Bronchial smooth muscle cell (primary cell): Measurements from ENCODE around the gene PEAK3. TPM values are rescaled to one million over a fixed set of nuclear protein-coding genes. Genes with fewer than 3 reads are reported as not detected.

Experiments used
- total RNA-seq: library from RNA; depleted of rRNA; stranded (reverse); fragments of >200 nt; gene quantifications from 2 replicates; pipeline ENCODE4 v1.2.1, GENCODE V29; 2014

PEAK3 gene, protein sequence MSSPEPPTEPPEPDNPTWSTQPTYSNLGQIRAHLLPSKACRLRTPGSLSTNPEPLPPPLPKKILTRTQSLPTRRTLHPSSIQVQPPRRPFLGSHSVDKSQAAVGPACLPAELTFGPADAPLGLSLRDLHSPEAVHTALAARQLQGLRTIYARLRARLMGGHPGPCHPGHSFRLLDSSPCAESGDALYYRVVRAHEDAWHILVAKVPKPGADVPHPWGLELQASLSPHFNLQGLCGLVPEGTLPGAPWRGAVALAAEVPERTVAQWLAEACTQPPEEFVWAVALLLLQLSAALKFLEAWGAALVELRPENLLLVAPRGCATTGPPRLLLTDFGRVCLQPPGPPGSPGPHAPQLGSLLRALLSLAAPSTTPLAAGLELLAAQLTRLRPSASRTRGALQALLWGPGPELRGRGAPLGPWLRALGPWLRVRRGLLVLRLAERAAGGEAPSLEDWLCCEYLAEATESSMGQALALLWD
- not detected in 2 replicates for total RNA-seq

DNA sequence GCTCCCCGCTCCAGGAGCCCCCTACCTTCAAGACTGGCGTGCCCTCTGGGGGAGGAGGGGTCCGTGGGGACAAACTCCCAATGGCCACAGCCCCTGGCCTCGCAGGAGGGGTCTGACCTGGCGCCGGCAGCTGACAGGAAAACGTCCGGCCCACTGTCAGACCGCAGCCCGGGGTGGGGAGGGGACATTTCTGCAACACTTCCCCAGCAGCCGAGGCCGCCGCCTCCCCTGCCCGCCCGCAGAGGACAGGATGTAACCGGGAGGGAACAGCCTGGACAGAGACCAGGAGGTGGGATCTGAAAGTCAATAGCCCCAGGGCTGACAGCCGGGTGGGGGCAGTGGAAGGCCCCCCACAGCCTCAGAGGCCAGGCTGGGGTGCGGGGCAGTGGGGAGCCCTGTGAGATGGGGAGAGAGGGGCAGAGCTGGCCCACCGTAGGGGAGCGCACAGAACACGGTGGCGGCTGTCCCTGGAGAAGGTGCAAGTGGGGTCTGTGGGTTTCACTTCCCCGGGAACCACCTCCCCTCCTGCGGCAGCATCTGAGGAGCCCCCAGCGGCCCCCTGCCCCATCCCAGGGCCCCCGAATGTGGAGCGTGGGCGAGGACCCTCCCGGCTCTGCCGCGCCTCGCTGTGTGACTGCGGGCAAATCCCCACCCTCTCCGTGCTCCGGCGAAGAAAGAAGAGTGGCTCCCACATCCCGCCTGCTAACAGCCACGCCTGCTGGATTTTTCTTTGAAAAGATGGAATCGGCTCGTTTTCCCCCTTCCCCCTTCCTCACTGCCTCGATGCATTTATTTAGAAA, at the start of gene PEAK3:
Gene PEAK3, minus strand, starts transcription at position 114 of the 800 bp plus-strand sequence. CDS start 1,244 bp downstream, outside the sequence.

DNA sequence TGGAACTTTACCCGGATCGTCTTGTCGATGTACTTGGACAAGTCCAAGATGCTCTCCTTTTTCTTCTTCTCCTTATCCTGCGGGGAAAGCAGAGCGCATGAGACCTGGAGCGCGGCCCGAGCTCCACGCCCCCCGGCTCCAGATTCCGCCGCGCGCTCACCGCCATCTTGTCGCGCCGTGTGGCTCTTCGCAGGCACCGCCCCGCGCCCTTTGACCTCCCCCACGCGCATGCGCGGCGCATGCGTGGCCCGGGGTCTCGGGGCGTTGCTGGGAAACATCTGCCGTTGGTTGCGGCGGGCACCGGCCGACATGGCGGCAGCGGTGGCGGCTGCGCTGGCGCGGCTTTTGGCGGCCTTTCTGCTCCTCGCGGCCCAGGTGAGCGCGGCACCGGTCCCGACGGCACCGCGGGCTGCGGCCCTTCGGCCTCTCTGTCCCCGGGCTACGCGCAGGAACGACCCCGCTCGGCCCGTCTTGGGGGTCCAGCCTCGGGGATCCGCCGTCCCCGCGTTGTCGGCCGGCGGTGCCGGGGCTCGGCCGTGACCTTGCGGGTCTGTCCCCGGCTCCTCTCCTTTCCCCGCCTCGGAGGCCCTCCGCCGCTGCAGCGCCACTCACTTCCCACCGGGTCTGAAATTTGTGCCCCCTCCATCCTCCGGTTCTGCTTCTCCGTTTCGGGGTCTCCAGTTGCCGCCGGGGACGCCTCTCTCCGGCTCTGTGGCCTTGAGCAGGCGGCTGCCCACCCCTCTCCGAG, 46.6 kb upstream of the PEAK3 start, which contains the start of the genes LSM7 and SPPL2B:
Gene LSM7, minus strand, starts transcription at position 186 of the 748 bp plus-strand sequence. Its CDS starts 20 bp downstream, at position 166.
Gene SPPL2B, plus strand, starts transcription at position 284 of the 748 bp plus-strand sequence. Its CDS starts 26 bp downstream, at position 310.

DNA sequence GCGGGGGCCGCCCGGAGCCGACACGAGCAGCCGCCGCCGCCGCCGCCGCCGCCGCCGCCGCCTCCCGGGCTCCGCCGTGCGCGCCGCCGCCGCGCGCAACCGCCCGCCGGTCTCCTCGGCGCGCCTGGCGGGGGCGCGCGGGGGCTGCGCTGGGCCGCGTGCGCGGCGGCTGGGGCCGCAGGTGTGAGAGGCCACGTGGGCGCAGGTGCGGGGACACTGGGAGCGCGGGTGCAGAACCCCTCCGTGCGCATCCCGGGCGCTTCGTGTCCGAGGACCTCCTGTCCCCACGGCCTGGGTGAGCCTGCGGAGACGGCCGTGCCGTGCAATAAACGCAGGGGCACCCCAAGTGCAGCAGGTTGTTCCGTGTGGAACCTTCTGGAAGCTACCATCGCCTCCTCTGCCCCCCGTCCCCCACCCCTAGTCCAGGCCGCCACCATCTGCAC, 26.2 kb upstream of the PEAK3 start, which contains the start of gene LINGO3:
Gene LINGO3, minus strand, starts transcription at position 41 of the 443 bp plus-strand sequence. CDS start 16,378 bp downstream, outside the sequence.

DNA sequence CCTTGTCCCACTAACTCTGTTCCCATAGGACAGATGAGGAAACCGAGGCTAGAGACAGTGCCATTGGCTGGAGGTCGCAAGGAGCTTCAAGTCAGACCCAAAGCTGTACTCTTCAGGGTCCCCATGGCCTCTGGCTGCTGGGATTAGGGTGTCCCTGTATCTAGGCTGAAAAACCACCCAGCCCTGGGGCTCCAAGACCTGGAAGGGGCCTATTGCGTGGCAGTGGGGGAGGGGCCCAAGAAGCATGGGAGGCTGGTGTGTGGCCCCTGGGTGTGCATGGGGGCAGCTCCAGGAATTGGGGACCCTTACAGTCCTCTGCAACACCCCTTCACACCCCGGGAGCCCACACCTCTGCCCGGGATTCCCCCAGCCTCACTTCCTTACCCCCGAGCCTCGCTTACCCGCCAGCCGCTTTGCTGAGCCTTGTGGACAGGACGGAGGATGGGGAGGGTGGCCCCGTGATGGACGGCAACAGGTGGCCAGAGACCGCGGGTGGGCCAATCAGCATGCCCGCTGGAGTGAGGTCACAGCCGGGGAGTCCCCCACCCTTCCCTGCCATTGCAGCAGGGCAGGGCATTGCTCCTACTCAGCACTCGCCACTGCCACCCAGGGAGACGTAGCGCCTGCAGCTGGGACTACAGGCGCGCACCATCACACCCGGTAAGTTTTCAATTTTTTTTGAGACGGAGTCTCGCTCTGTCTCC, 25.8 kb downstream of the PEAK3 start, which contains the start of gene JSRP1:
Gene JSRP1, minus strand, starts transcription at position 436 of the 704 bp plus-strand sequence. CDS start 1,103 bp downstream, outside the sequence.

DNA sequence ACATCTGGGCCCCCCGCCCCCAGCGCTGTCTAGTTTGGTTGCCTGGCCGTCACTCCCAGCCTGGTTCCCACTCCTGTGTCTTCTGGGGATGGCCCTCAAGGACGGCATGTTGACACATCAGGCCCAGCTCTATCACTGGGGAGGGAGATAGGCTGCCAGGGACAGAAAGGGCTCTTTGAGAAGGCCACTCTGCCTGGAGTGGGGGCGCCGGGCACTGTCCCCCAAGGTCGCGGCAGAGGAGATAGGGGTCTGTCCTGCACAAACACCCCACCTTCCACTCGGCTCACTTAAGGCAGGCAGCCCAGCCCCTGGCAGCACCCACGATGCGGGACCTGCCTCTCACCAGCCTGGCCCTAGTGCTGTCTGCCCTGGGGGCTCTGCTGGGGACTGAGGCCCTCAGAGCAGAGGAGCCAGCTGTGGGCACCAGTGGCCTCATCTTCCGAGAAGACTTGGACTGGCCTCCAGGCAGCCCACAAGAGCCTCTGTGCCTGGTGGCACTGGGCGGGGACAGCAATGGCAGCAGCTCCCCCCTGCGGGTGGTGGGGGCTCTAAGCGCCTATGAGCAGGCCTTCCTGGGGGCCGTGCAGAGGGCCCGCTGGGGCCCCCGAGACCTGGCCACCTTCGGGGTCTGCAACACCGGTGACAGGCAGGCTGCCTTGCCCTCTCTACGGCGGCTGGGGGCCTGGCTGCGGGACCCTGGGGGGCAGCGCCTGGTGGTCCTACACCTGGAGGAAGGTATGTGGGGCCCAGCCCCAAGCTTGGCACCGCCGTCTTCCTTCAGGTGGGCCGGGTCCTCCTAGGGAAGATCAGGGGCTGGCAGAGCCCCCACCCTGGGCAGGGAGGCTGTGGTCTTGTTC, 32.7 kb downstream of the PEAK3 start, which contains the start of gene AMH:
Gene AMH, plus strand, starts transcription at position 314 of the 857 bp plus-strand sequence. Its CDS starts 10 bp downstream, at position 324.

DNA sequence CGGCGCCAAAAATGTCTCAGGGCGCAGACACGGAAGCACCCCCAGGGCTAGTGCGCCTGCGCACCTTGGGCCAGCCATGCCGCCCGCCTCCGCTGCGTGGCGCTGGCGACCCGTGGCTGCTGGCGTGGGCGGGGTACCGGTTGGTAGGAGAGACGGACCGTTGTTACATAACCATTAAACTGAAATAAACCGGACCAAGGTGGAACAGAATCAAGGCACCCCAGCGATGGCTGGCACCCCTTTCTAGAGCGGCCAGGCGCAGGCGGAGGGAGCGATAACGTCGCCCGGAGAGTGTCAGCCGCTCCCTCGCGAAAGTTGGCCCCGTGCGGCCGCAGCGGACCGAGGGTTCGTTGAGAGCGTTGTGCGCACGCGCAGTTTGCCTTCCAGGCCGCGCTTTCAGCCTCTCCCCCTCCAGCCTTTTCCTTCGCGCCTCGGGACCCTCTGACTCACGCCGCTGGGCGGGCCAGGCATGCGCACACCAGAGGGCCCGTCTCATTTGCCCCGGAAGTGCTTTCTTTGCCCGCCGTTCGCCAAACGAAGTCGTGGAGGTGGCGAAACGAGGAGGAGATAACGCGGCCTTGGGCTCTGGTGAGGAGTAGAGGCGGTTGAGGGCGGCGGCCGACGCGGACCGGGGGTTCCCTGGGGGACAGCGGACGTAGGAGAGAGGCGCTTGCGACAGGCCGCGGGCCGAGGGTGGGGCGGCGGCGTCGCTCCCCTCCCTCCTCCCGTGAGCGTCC, 45.5 kb downstream of the PEAK3 start, which contains the start of the genes PLEKHJ1 and SF3A2:
Gene PLEKHJ1, minus strand, starts transcription at position 16 of the 737 bp plus-strand sequence. CDS start 81 bp downstream, outside the sequence.
Gene SF3A2, plus strand, starts transcription at position 511 of the 737 bp plus-strand sequence. CDS start 6,595 bp downstream, outside the sequence.

Other genes starting within 250 kb of the PEAK3 start
- gene MKNK2, start 230.9 kb downstream of the PEAK3 start, total RNA-seq, result 77.2 and 206 TPM in 2 replicates
- 12.1 and 19.2 TPM in 2 replicates for gene MOB3A, start 185.8 kb downstream of the PEAK3 start, total RNA-seq
- 1.7 and 1.9 TPM in 2 replicates for gene IZUMO4, start 185.3 kb downstream of the PEAK3 start, total RNA-seq
- gene AP3D1, start 130.6 kb downstream of the PEAK3 start, total RNA-seq, result 69.8 and 80.8 TPM in 2 replicates
- gene DOT1L, start 118.2 kb downstream of the PEAK3 start, total RNA-seq, result 2.5 and 5.8 TPM in 2 replicates
- gene PLEKHJ1, start 45.8 kb downstream of the PEAK3 start, total RNA-seq, result 32.8 and 48.1 TPM in 2 replicates
- 24.6 and 27.6 TPM in 2 replicates for gene SF3A2, start 45.4 kb downstream of the PEAK3 start, total RNA-seq
- gene AMH, start 32.9 kb downstream of the PEAK3 start, total RNA-seq, result 0.16 and 0.17 TPM in 2 replicates
- gene JSRP1, start 25.8 kb downstream of the PEAK3 start, total RNA-seq, result not detected in 2 replicates
- not detected in 2 replicates for gene LINGO3, start 26.0 kb upstream of the PEAK3 start, total RNA-seq
- 93.1 and 119 TPM in 2 replicates for gene LSM7, start 46.4 kb upstream of the PEAK3 start, total RNA-seq
- 27.9 and 33.4 TPM in 2 replicates for gene SPPL2B, start 46.5 kb upstream of the PEAK3 start, total RNA-seq
- not detected in 2 replicates for gene TMPRSS9, start 78.1 kb upstream of the PEAK3 start, total RNA-seq
- 41.2 and 43.8 TPM in 2 replicates for gene TIMM13, start 145.4 kb upstream of the PEAK3 start, total RNA-seq
- gene LMNB2, start 174.8 kb upstream of the PEAK3 start, total RNA-seq, result 51.1 and 54.7 TPM in 2 replicates
- 17.9 and 19.5 TPM in 2 replicates for gene GADD45B, start 194.0 kb upstream of the PEAK3 start, total RNA-seq